Activated CD4-positive, alpha-beta T cell treated with anti-CD3 and anti-CD28 coated beads, Interleukin-2, amount 50 U/mL, for 1 hour (primary cell): ENCODE measurements around the gene GRAMD1B.

Experiments used
- DNase-seq: peaks from one replicate; pipeline ENCODE4 v3.0.0-alpha.2; 2020

Gene GRAMD1B

DNA sequence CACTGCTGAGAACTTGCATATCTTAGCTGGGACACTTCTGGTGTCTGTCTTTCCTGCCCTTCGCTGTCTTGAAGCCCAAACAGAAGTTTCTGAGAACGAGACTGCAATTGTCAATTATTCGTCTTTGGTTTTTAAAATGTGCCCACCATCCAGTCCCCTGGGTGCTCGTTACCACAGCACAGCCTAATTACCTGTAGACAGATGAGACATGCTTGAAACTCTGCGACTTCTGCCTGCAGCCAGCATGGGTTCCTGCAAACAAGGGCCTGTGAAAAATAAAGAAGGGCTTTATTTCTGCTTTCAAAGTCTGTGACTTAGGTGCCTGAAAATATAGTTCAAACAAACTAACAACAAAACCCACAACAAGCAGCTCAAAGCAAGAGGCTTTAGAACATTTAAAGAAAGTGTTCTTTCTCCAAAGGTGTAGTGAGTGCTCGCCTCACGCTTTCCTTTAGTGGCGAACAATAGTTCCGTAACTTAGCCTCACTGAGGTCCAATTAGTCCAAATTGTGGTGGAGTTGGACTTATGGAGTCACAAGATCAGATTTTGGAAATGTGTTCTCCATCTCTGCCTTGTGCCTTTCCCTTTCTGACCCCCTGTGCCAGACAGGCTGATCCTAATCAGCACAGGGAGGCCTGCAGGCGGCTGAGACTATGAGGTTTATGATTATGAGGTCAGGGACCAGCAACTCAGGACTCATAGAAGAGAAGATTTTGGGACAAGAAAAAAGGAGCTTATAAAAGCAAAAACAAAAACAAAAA lies 20.4 kb upstream of the GRAMD1B start:
- DNase-seq: no peak

DNA sequence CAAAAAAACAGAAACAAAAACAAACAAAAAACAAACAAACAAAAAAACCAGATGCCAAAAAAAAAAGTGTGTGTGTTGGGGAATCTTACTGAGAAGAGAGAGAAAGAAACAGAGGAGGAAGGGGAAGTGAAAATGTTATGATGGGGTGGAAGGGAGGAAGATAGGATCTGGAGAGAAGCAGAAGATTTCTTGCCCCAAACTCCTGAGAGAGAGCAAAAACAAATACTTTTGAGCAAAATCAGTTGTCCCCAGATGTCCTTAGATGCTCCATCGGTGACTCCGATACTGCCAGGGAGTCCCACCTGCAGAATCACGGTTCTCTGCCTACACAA lies 19.9 kb upstream of the GRAMD1B start:
- DNase-seq: no peak

DNA sequence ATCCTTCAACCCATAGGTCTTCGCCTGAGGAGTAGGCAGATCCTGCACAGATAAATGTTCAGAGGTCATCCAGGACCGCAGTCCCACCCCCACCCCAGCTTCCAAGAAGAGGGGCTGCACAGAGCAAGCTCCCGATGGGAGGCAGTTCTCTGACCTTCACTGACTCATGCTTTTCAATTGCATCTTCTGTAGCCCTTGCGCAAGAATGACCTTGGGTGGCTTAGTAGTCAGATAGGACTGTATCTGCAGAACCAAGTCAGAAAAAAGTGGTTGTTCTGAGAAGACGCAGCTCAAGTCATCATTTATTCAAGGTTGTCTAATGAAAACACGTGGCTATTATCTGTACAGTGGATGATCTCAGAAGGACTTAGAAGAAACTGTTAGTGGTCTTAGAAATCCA lies 16.4 kb upstream of the GRAMD1B start:
- no peak for DNase-seq

DNA sequence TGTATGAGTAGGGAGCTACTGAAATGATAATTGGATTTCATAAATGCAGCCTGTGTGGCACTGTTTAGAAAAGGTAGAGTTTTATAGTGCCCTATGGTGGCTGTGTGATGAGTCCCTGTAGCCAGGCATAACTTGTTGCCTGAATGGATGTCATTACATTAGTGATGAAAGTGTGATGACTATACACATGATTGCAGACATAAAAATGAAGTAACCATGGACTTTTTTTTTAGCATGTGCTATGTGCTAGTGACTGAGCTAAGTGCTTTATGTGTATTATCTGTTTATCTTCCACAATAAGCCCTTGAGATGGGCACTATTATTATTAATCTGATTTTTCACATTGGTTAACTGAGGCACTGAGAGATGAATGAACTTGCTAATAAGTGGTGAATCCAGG lies 13.5 kb upstream of the GRAMD1B start:
- DNase-seq: no peak

DNA sequence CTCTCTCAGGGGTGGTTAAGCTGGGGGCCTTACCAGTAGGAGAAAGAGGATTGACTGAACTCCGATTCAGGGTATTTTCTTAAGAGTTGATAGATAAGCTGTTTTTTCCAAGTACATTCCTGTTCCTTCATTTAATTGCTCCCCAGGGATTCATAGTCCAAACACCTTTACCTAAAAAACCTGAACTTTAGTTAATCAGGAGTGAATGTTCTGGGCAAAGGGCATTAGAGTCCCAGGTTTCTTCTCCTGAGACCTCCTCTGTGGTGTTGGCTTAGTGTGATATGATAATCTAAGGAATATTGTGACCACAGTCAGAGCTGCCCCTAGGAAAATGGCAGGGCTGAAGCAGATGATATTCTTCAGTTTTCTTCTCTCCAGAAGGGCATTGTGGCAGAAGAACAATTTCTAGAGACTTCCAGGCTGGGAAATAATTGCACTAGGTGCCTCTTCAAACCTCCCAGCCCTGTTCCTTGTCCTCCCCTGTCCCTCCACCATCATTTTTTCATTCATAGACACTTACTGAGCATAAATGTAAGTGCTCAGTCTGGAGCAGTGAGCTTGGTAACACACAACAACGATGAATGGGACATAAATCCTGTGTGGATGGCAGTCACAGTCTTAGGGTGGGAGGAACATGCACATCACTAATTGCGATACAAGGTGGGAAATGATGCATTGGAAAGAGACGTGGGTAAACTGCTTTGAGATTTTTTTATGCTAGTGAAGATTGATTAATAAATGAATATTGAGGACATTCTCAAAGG lies 11.5 kb upstream of the GRAMD1B start:
- no peak for DNase-seq

- no peak for DNase-seq
Measured at GRCh38 chr11:123419731-123420452, 10.2 kb upstream of the GRAMD1B start.

GRCh38 chr11:123421589-123421988 lies 8.5 kb upstream of the GRAMD1B start:
- DNase-seq: no peak

- DNase-seq: no peak
Measured at GRCh38 chr11:123425367-123425766, 4.7 kb upstream of the GRAMD1B start.

GRCh38 chr11:123426789-123427188 lies 3.3 kb upstream of the GRAMD1B start:
- no peak for DNase-seq

DNA sequence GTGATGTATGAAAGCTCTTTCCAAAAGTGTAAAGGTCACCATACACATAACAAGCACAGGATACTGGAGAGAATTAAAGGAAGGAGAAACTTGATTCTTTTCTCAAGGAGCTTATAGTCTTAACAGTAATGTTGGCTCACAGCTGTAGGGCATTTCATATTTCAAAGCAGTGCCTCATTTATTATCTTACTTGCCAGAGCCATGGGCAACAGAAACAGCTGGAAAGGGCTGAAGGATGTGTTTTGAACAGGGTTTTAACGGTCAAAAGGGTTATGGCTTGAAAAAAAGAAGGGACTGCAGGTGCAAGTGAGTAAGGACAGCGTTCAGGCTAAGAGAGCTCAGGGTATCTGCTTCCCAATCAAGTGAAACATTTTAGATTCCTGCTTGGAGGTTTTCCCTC lies 2.7 kb upstream of the GRAMD1B start:
- DNase-seq: no peak

- no peak for DNase-seq
Measured at GRCh38 chr11:123428116-123428715, 1.9 kb upstream of the GRAMD1B start.

DNA sequence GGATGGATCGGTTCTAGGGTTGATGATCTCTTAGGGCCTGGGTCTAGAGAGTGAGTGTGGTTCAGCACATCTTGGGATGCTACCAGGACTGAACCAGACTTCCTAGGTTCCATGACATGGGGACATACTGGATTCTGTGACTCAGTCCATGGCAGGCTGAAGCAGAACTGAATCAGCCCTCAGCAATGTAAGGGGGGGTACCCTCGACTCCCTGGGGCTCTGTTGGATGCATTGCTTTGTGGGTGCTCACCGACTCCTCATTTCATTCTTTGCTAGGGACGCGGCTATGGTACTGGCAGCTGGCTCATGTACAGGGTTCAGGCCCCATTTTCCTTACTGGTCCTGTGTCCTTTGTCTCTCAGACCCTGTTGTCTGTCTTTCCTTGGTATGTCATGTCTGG lies 733 bp upstream of the GRAMD1B start:
- DNase-seq: no peak

GRCh38 chr11:123430721-123431497 lies 840 bp downstream of the GRAMD1B start:
- DNase-seq: peak; percentile 50

GRCh38 chr11:123431619-123432018 lies 1.6 kb downstream of the GRAMD1B start:
- no peak for DNase-seq

GRCh38 chr11:123434262-123434661 lies 4.2 kb downstream of the GRAMD1B start:
- DNase-seq: no peak

DNA sequence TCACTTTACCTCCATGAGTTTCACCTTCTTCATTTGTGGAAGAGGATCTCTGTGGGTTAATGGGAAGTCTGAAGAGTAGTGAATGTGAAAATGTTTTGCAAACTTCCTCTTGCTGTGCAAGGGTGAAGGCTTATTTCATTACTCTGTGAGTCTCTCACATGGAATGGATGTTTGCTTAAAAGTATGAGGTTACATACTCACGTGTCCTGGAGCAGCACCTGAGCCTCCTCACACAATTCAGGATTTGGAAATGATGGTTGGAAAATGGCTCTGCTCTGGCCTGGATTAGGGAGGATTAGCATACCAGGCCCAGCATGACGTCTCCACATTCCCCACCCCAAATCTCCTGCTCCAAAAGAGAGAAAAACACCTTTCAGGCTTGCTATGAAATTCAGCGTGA lies 4.8 kb downstream of the GRAMD1B start:
- no peak for DNase-seq

DNA sequence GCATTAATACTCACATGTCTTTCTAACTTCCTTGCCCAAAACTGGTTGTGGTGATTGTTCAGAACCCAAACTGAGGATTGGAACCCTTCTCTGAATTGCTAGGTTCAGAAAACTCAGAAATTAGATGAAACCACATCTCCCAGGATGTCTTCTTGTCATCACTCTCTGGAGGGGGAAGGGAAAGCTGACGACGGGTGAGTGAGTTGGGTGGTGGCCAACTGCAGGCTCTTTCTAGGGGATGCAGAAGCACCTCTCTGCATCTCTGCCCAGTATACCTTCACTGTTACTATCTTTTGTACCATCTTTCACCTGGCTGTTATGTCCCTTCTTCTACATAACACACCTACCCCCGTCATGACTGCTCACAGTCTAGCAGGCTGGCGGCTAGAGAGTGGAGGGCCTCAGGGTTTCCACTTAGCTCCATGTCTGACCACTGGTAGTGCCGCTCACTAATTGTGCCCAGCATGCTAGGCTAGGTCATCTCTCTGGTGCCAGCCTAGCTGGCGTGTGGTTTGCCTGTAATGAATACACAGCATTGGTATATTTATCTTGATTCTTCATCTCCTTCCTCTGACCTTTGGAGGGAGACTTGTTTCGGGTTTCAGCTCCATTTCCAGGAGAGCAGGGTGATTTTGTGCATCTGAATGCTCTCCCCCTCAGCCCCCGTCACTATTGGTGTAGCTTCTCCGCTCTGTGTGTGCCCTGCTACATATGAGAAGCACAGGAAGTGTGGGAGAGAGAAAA lies 7.3 kb downstream of the GRAMD1B start:
- DNase-seq: no peak

- no peak for DNase-seq
Measured at GRCh38 chr11:123438131-123438627, 8.1 kb downstream of the GRAMD1B start.

GRCh38 chr11:123439616-123440015 lies 9.5 kb downstream of the GRAMD1B start:
- no peak for DNase-seq

- DNase-seq: no peak
Measured at GRCh38 chr11:123441161-123441560, 11.1 kb downstream of the GRAMD1B start.

DNA sequence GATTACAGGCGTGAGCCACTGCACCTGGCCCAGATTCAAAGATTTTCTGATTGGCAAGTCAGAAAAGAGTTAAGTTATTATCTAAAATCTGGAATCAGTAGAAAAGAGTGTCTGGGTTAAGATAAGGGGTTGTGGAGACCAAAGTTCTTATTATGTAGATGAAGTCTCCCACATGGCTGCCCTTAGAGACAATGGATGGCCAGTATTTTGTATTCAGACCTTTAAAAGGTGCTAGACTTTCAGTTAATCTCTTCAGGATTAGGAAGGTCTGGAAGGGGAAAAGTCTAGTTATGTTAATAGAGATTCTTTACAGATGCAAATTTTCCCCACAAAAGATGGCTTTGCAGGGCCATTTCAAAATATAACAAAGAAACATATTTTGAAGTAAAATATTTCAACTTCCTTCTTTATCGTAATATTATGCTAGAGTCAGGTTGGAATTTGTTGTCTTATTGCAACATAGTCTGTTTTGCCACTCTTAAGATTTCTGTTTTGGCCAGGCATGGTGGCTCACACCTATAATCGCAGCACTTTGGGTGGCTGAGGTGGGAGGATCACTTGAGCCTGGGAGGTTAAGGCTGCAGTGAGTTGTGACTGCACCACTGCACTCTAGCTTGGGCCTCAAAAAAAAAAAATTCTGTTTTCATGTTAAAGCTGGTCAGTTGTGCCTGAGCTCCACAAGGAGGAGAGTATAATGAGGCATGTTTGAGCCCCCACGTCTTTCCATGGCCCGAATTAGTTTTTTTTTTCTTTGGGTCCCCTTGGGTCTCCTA lies 14.0 kb downstream of the GRAMD1B start:
- no peak for DNase-seq
